Activated naive CD8-positive, alpha-beta T cell treated with anti-CD3 and anti-CD28 coated beads, Interleukin-2, amount 50 U/mL, for 16 hours (primary cell): ENCODE results near the gene STK17A.
"Not testable (repeated sequence)": the region's sequence is repeated elsewhere in the genome, so short reads cannot be mapped to it uniquely, and the experiment has no call there.

Experiments
- DNase-seq: peaks from one replicate; pipeline ENCODE4 v3.0.0-alpha.2; 2020; ENCODE audit warnings: low read depth, low spot score

Gene STK17A

DNA sequence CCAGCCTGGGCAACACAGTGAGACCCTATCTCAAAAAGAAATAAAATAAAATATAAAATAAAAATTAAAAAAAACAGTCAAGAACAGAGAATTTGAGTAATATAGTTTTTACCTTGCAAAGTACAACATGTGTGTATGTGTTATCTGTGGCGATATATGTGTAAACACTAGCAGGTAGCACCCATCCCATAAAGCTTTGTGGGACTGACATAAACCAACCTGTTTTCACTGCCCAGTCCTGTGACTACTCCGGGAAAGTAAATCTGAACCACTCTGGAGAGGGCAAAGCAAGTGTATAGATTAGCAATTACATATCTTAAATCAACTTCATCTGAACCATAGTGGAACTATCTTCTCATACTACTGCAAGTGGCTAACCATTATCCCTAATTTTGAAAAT lies 74.1 kb downstream of the STK17A start:
- no peak for DNase-seq

DNA sequence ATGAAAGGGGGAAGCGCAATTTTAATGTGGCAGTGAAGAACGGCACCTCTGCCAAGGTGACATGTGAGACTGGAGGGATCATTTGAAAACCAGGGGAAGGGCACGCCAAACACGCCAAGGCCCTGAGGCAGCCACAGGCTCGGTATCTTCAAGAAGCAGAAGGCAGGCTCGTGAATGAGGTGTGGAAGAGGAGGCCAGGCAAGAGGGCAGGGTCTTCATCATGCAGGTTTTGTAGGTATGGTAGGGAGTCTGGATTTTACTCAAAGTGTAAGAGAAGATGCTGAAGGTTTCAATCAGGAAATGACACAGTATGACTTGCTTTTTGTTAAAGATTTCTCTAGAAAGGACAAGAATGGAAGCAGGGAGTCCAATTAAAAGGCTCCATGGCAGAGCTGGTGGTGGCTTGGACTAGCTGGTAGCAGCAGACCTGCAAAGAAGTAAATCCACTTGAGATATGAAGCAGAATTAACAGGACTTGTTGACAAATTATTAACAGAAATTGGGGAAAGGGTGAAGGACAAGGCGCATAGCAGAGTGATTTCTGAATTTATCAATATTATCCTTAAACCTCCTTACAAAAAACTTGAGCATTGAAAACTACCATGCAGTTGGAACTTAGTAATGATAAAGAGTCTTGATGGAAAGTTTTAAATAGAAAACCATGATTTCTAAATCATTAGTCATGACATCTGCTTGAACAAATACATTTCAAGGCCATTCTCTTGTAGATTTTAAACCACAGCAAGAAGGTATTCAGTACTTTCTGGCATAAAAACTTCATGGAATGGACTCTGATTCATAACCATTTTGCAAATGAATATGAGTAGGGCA lies 76.0 kb downstream of the STK17A start:
- no peak for DNase-seq

- DNase-seq: no peak
Measured at GRCh38 chr7:43659549-43659896, 76.6 kb downstream of the STK17A start.

DNA sequence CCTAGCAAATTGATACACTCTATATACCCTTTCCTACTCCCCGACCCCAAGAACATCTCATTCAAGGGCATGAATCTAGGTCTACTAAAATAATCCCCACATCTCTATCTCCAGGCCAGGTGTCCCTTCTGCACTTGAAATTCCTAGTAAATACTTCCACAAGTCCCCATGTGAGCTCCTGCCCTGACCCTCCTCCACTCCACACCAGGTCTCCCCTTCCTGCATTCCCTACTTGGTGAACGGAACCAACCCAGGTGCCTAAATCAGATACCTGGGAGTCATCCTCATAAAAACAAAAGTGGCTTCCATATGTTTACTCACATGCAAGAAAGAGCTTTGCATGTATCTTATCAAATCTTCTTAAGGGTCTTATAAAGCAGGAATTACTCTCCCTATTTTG lies 77.2 kb downstream of the STK17A start:
- DNase-seq: no peak

DNA sequence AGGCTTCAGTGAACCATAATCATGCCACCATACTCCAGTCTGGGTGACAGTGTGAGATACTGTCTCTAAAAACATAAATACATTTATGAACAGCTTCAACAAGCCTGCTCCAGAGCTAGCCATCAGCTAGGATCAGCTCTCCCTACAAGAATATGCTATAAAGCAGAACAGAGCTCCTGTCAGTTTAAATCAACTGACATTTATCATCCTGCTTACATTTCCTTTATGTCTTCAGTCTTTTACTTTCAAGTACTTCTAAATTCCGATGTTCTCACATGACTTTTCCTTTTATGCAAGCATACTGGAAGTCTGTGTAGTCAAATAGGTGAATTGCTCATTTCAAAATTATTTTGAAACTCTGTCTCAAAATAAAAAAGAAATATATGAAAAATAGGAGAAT lies 81.8 kb downstream of the STK17A start:
- no peak for DNase-seq

GRCh38 chr7:43666938-43667337 lies 84.0 kb downstream of the STK17A start:
- no peak for DNase-seq

DNA sequence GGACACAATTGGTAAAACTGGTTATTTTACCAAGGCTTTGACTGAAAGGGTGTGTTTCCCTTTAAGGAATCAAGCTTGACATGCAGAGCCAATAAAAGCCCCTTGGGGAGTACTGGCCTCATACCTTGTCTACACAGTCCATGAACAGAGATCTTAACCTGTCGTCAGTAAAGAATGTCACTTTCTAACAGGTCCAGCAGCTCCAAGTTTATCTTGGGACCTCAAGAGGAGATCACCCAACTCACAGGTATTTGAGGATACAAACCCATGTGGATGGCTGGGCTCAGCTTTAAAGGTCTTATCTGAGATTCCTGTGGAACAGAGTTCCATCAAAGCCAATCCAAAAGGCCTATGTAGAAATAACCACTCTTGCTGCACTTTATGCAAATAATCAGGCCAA lies 85.1 kb downstream of the STK17A start:
- DNase-seq: no peak

DNA sequence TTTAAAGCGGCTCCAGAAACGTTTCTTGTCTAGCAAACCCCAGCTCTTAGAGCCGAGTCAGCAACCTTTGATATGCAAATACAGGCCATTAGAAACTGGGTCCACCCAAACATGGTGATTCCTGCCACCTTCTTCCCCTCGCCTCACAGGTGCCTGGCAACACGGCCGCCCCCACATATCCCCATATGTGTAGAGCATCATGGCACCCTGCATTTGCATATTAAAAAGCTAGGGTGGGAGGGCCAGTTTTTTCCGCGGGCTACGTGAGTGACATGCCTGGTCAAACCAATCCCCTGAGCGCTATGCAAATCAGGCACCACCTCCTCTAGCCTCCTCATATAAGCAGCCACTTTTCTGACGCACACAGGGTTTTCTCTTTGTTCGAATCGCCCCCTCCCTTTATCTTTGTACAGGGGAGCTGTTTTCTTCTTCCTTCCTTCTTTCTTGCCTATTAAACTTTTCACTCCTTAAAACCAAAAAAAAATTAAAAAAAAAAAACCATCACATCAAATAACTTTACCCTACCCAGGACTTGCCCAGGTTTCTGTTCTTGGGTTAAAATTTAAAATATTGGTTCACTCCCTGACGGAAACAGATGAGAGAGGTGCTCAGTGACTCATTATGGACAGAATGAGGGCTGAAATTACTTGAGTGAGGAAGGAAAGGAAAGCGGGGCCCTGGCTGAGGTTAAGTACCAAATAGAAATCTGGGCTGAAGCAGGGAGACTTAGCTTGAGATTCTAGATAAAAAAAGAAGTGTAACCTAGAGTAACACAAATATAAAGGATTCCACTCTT lies 86.6 kb downstream of the STK17A start:
- DNase-seq: peak; percentile 35

DNA sequence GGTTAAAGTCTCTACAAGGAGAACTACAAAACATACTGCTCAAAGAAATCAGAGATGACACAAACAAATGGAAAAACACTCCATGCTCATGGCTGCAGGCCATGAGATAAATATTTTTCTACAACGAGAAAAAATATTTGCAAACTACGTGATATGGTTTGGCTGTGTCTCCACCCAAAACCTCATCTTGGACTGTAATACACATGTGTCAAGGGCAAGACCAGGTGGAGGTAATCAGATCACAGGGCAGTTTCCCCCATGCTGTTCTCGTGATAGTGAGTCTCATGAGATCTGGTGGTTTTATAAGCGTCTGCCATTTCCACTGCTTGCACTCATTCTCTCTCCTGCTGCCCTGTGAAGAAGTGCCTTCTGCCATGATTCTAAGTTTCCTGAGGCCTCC lies 88.6 kb downstream of the STK17A start:
- no peak for DNase-seq

GRCh38 chr7:43673243-43673976 lies 90.5 kb downstream of the STK17A start:
- DNase-seq: not testable (repeated sequence)

DNA sequence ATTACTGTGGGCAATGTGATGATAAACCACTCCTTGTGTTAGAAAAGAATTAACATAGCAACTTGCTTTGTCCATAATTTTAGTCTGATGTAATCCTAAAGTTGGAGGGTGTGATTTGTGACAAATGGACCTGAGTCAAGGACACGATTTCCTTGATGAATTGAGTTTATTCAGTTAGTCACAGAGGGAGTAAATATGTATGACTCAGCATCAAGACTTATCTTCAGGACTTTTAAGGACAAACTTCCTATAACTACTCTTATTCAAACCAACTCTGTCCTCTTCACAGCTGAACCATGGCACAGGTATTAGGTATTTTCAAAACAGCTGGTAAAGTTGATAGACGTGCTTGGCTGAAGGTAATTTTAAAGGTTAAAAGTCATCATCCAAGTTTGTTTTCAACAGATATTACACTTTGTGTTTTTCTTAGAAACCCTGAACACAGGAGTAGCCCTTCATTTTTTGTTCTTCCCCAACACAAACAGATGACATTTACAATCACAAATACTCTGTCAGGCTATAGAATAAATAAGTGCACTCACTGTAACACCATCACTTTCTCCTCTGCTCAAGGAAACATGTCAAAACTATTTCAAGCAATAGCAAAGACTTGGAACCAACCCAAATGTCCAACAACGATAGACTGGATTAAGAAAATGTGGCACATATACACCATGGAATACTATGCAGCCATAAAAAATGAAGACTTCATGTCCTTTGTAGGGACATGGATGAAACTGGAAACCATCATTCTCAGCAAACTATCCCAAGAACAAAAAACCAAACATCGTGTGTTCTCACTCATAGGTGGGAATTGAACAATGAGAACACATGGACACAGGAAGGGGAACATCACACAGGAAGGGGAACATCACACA lies 91.9 kb downstream of the STK17A start:
- no peak for DNase-seq
